ENCODE data around the gene TBATA. TPM values are rescaled to one million over a fixed set of nuclear protein-coding genes. Genes with fewer than 3 reads are reported as not detected.

The TBATA gene
- total RNA-seq, 1 experiment from 2014 or later: not detected

DNA sequence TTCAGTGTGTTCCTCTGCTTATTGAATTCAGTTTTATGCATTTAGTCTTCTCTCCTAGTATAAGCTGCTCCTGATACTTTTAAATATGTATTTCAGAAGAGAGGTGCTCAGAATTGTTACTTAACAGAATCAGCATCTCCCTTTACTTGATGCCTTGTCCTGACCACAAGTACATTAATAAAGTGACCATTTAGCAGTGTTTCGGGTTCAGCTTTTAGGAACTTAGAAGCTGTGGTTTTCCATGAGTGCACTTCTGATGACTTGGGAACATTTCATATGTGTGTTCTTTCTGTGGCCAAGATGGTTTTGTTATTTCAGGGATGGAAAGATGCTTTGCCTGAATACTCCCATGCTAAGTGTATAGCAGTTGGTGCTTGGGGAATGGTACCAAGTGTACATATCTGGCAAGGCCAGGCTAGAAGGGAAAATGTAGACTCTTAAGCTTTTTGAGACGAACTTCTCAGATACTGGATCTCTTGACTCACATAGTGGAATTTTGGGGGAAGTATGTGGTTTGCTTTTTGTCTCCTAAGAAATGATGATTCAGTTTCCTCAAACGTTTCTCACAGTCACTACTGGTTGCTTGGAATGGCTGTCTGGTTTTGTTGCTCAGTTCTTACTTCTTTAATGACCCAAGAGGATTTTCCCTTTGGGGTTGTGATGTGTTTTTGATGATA, 47.8 kb upstream of the TBATA start:
- intact Hi-C loops (cut with micrococcal nuclease; ENCODE audit: unreplicated experiment): loop anchor here (5.0 kb wide), 1 partner anchor 34 kb away; no protein-coding TSS in a partner anchor
- Mint-ChIP-seq H3K27ac (ENCODE audit: unreplicated experiment) (no peak overlapping the region), H3K36me3 (ENCODE audit: insufficient read depth, unreplicated experiment) (peaks cover 12% of the 10 kb centered on the region), H3K4me3 (ENCODE audit: low read depth, unreplicated experiment) (no peak overlapping the region), H3K9me3 (ENCODE audit: low read depth, unreplicated experiment) (no peaks in the 10 kb centered on the region), H3K27me3 (ENCODE audit: unreplicated experiment) (no peaks in the 10 kb centered on the region), H3K4me1 (ENCODE audit: low read depth, unreplicated experiment) (peaks cover 47% of the 10 kb centered on the region)
- no peak for DNase-seq
- no TSS peak for BruUV-seq (replicated peaks)
- CTCF ChIA-PET: no interaction called here
- TF ChIP-seq, protein P1, sequence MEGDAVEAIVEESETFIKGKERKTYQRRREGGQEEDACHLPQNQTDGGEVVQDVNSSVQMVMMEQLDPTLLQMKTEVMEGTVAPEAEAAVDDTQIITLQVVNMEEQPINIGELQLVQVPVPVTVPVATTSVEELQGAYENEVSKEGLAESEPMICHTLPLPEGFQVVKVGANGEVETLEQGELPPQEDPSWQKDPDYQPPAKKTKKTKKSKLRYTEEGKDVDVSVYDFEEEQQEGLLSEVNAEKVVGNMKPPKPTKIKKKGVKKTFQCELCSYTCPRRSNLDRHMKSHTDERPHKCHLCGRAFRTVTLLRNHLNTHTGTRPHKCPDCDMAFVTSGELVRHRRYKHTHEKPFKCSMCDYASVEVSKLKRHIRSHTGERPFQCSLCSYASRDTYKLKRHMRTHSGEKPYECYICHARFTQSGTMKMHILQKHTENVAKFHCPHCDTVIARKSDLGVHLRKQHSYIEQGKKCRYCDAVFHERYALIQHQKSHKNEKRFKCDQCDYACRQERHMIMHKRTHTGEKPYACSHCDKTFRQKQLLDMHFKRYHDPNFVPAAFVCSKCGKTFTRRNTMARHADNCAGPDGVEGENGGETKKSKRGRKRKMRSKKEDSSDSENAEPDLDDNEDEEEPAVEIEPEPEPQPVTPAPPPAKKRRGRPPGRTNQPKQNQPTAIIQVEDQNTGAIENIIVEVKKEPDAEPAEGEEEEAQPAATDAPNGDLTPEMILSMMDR (IDR thresholded peaks at IDR 0.05; ENCODE audit: unreplicated experiment): no peak

DNA sequence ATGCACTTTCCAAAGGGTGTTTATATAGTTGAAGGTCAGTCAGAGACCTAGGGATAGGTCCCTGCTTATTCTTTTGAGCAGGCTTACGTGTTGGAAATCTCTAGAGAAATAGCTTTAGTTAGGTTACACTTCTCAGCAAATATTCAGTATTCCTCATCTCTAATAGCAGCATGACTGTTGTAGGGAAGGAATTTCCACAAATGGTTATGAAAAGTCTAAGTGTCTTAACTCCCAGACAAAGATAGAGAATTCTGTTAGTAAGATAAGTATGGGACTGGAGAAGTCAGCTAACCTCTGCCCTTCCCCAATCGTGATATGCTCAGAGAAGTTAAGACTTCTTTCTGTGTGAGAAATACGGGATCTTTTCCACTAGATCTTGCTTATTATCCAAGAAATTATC, 47.0 kb upstream of the TBATA start:
- Mint-ChIP-seq H3K9me3 (ENCODE audit: low read depth, unreplicated experiment) (no peaks in the 10 kb centered on the region), H3K27me3 (ENCODE audit: unreplicated experiment) (no peaks in the 10 kb centered on the region), H3K4me3 (ENCODE audit: low read depth, unreplicated experiment) (no peak overlapping the region), H3K36me3 (ENCODE audit: insufficient read depth, unreplicated experiment) (peaks cover 12% of the 10 kb centered on the region), H3K27ac (ENCODE audit: unreplicated experiment) (no peak overlapping the region), H3K4me1 (ENCODE audit: low read depth, unreplicated experiment) (peaks cover 47% of the 10 kb centered on the region)
- TF ChIP-seq, protein P1 (IDR thresholded peaks at IDR 0.05; ENCODE audit: unreplicated experiment): no peak
- CTCF ChIA-PET: no interaction called here
- no peak for DNase-seq
- no TSS peak for BruUV-seq (replicated peaks)
- intact Hi-C loops (cut with micrococcal nuclease; ENCODE audit: unreplicated experiment): loop anchor here (5.0 kb wide), 1 partner anchor 35 kb away; no protein-coding TSS in a partner anchor

DNA sequence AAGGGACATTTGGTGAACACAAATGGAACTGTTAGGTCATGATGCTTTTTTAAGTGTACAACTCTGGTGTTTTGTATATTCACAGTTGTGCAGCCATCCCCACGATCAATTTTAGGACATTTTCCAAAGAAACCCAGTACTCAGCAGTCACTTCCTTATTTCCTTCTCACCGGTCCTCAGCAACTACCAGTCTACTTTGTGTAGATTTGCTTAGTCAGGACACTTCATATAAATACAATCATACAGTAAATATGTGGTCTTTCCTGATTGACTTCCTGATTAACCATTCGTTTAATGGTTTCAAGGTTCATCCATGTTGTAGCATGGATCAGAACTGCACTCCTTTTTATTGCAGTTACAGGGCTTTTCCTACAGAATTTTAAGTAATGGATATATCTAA, 45.0 kb upstream of the TBATA start:
- Mint-ChIP-seq H3K27ac (ENCODE audit: unreplicated experiment) (no peak overlapping the region), H3K9me3 (ENCODE audit: low read depth, unreplicated experiment) (no peaks in the 10 kb centered on the region), H3K4me1 (ENCODE audit: low read depth, unreplicated experiment) (peaks cover 47% of the 10 kb centered on the region), H3K27me3 (ENCODE audit: unreplicated experiment) (no peaks in the 10 kb centered on the region), H3K36me3 (ENCODE audit: insufficient read depth, unreplicated experiment) (peaks cover 12% of the 10 kb centered on the region), H3K4me3 (ENCODE audit: low read depth, unreplicated experiment) (peak overlapping the region; percentile 32)
- BruUV-seq (replicated peaks): no TSS peak
- intact Hi-C loops (cut with micrococcal nuclease; ENCODE audit: unreplicated experiment): loop anchor here (5.0 kb wide), 1 partner anchor 37 kb away; no protein-coding TSS in a partner anchor
- DNase-seq: peak; percentile 15
- TF ChIP-seq, protein P1 (IDR thresholded peaks at IDR 0.05; ENCODE audit: unreplicated experiment): no peak
- CTCF ChIA-PET: no interaction called here

DNA sequence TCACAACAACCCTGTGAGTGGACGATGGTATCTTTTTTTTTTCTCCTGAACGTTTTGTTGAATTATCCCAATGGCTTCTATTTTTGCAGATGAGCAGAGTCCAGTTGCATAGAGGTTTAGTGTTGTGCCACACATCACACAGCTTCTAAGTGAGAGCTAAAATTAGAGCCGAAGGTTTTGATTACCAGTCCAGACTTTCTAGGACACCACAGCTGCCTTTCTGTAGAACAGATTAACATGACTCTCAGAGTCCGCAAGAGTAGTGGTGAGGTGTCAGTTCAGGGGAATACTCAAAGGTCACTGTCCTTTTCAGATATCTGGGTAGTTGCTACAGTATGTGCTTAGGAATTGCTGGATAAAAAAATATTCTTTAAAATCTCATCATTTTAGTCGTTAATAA, 44.4 kb upstream of the TBATA start:
- no peak for DNase-seq
- Mint-ChIP-seq H3K27ac (ENCODE audit: unreplicated experiment) (peak overlapping the region; percentile 39), H3K9me3 (ENCODE audit: low read depth, unreplicated experiment) (no peaks in the 10 kb centered on the region), H3K4me1 (ENCODE audit: low read depth, unreplicated experiment) (peaks cover 47% of the 10 kb centered on the region), H3K4me3 (ENCODE audit: low read depth, unreplicated experiment) (no peak overlapping the region), H3K27me3 (ENCODE audit: unreplicated experiment) (no peaks in the 10 kb centered on the region), H3K36me3 (ENCODE audit: insufficient read depth, unreplicated experiment) (peaks cover 12% of the 10 kb centered on the region)
- intact Hi-C loops (cut with micrococcal nuclease; ENCODE audit: unreplicated experiment): no loop called here
- no TSS peak for BruUV-seq (replicated peaks)
- TF ChIP-seq, protein P1 (IDR thresholded peaks at IDR 0.05; ENCODE audit: unreplicated experiment): no peak
- CTCF ChIA-PET: interaction anchor here (0.6 kb wide), 1 partner anchor 91 kb away, joined by 6 read pairs; no protein-coding TSS in a partner anchor

All from Calu3 (cell line).